Fibroblast of villous mesenchyme (primary cell): ENCODE measurements around the gene SETD1A. TPM values are rescaled to one million over a fixed set of nuclear protein-coding genes. Genes with fewer than 3 reads are reported as not detected.

ENCODE experiments used
- DNase-seq: peaks from one replicate; pipeline ENCODE4 v3.0.0-alpha.2; 2010; ENCODE audit warnings: low read depth
- H3K4me3 ChIP-seq: 2 replicates; pipeline ENCODE4 v1.5.1; 2011; ENCODE audit warnings: low read depth, mild to moderate bottlenecking, low read length
- total RNA-seq: library from RNA; depleted of rRNA; stranded (reverse); fragments of >200 nt; gene quantifications from 2 replicates; pipeline ENCODE4 v1.2.3, GENCODE V29; 2012
- TF ChIP-seq, protein P1 (sequence below): IDR thresholded peaks from 2 replicates; pipeline ENCODE4 v1.5.1; 2012; ENCODE audit warnings: low read depth, mild to moderate bottlenecking, low read length; ENCODE audit not compliant: insufficient read depth

The SETD1A gene
- total RNA-seq, 1 donor: 3.5 TPM

GRCh38 chr16:30942426-30942806, 15.1 kb upstream of the SETD1A start:
- H3K4me3 ChIP-seq: no peak overlapping the region
- TF ChIP-seq, protein P1, sequence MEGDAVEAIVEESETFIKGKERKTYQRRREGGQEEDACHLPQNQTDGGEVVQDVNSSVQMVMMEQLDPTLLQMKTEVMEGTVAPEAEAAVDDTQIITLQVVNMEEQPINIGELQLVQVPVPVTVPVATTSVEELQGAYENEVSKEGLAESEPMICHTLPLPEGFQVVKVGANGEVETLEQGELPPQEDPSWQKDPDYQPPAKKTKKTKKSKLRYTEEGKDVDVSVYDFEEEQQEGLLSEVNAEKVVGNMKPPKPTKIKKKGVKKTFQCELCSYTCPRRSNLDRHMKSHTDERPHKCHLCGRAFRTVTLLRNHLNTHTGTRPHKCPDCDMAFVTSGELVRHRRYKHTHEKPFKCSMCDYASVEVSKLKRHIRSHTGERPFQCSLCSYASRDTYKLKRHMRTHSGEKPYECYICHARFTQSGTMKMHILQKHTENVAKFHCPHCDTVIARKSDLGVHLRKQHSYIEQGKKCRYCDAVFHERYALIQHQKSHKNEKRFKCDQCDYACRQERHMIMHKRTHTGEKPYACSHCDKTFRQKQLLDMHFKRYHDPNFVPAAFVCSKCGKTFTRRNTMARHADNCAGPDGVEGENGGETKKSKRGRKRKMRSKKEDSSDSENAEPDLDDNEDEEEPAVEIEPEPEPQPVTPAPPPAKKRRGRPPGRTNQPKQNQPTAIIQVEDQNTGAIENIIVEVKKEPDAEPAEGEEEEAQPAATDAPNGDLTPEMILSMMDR: no peak
- DNase-seq: no peak

GRCh38 chr16:30944352-30944751, 13.2 kb upstream of the SETD1A start:
- TF ChIP-seq, protein P1: no peak
- DNase-seq: no peak
- H3K4me3 ChIP-seq: no peak overlapping the region

DNA sequence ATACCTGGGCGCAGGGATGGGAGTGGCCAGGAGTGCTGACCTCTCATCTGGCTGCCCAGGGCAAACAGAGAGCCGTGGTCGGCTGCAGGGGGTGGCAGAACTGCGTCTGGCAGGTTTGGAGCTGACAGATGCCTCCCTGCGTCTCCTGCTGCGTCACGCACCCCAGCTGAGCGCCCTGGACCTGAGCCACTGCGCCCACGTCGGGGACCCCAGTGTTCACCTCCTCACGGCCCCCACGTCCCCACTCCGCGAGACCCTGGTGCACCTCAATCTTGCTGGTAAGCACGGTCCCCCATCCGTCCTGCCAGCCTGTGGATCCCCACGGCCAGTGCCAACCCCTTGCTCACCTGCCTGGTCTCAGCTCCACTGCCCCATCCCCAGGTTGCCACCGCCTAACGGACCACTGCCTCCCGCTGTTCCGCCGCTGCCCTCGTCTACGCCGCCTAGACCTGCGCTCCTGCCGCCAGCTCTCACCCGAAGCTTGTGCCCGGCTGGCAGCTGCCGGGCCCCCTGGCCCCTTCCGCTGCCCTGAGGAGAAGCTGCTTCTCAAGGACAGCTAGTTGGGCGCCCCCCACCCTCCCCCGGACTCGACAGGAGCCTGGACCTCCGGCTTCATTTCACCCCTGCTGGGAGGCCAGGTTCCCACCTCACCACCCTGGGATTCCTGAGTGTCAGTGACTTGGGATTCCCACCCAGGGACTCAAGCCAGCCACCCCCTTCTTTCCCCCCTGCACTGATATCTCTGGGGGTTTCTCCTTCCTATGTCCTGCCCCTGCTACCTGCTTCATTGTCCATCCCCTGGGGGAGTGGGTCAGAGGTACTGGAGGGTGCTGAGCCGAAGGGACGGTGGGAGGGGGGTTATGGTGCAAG, 10.6 kb upstream of the SETD1A start:
- no peak overlapping the region for H3K4me3 ChIP-seq
- no peak for DNase-seq
- TF ChIP-seq, protein P1: no peak

DNA sequence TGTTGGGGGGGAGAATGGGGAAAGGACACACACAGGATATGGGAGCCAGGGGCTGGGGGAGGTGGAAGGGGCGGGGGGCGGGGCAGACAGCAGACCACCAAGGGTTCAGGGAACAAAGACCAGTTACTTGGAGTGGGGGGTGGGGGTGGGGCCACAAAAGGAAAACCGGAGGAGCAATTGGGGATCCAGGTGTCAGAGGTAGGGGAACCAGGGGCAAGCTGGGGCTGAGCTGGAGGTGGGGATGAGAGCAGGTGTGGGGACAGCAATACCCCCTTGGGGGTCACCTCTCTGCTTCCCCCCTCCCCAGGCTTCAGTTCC, 10.1 kb upstream of the SETD1A start:
- DNase-seq: no peak
- TF ChIP-seq, protein P1: no peak
- H3K4me3 ChIP-seq: no peak overlapping the region

- TF ChIP-seq, protein P1: no peak
- peak; percentile 99 for DNase-seq
- peak overlapping the region; percentile 94 for H3K4me3 ChIP-seq
These were observed 9.5 kb upstream of the SETD1A start for GRCh38 chr16:30947859-30948666.

DNA sequence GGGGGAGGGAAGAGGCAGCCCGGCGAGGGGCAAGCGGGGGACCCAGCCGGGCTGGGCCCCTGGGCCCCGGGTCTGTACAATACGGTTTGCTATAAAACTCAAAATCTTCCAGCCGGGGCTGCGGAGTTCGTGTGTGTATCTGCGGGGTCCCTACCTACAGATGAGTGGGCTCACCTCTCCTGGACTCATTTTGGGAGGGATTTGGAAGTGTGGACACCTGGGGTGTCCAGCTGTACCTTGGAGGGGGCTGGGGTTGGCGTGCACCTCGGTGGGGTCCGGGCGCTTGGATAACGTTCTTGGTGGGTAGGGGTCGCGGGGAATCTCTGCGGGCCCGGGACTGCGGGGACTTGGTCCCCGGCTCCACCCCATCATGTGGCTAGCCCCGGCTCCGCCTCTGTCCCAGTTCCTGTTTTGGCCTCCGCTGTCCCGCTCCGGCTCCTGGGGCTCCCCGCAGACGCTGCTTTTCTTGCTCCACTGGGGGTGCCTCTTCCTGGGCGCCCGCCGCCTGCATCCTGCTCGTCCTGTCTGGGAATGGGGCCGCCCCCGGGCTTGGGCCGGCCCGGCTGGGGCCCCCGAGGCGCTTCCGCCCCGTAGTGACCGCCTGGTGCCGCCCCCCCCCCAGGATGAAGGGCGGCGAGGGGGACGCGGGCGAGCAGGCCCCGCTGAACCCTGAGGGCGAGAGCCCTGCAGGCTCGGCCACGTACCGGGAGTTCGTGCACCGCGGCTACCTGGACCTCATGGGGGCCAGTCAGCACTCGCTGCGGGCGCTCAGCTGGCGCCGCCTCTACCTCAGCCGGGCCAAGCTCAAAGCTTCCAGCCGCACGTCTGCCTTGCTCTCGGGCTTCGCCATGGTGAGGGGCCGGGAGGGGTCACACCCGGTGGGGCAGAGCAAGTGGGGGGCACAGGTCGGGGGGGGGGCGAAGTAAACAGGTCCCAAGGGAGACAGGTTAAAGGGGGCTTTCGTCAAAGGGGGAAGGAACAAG, 8.6 kb upstream of the SETD1A start, which contains the start of gene ORAI3:
Gene ORAI3 (plus strand): TSS at position 402 of the 983 bp plus-strand sequence. CDS start 222 bp downstream, at position 624.
- peak; percentile 71 for DNase-seq
- TF ChIP-seq, protein P1: no peak
- H3K4me3 ChIP-seq: peak within 1 kb of the TSS; percentile 94
